Lower leg skin (tissue), 4 donors: ENCODE results near the gene SDHC. TPM values are rescaled to one million over a fixed set of nuclear protein-coding genes. Genes with fewer than 3 reads are reported as not detected.
"Not testable (repeated sequence)": the region's sequence is repeated elsewhere in the genome, so short reads cannot be mapped to it uniquely, and the experiment has no call there.

Experiments
- DNase-seq, 2 donors: peaks; one replicate each; pipeline ENCODE4 v3.0.0-alpha.2; 2019; ENCODE audit warnings: low spot score in 2 of 2
- H3K4me3 ChIP-seq: fragments of 200-600 bp; sonication (generic); 2 replicates; pipeline ENCODE4 v1.5.1; 2017; ENCODE audit warnings: mild to moderate bottlenecking, low read depth; ENCODE audit not compliant: poor library complexity, severe bottlenecking
- POLR2A ChIP-seq, 2 donors: fragments of 450-650 bp; IDR thresholded peaks; one replicate each; pipeline ENCODE4 v1.6.1; 2016 to 2017; ENCODE audit warnings: antibody characterized with exemption in 2 of 2, mild to moderate bottlenecking in 1 of 2, moderate library complexity in 1 of 2
- WGBS, 2 donors: methylation state at CpG; one replicate each; pipeline ENCODE4 v1.1.5; 2018; 5-methylcytosine and 5-hydroxymethylcytosine counted together
- intact Hi-C: fragments of 100-400 bp; cut with DNase I; formaldehyde crosslinking; loops from one replicate; pipeline ENCODE4 v1.15.0; 2023; ENCODE audit warnings: low total_unique reads
- total RNA-seq, 4 donors: library from RNA; depleted of rRNA; stranded (reverse); fragments of >200 nt; gene quantifications; one replicate each; pipeline ENCODE4 v1.1.0, GENCODE V29; 2016
- TF ChIP-seq, protein P1 (sequence below), 3 donors: fragments of 450-650 bp; IDR thresholded peaks; one replicate each; pipeline ENCODE4 v1.5.1; 2016; ENCODE audit warnings: antibody characterized with exemption in 3 of 3, mild to moderate bottlenecking in 3 of 3, moderate library complexity in 2 of 3

The SDHC gene
- total RNA-seq, 4 donors from 2014 or later = 20.6 to 107 (median 52.2) TPM

DNA sequence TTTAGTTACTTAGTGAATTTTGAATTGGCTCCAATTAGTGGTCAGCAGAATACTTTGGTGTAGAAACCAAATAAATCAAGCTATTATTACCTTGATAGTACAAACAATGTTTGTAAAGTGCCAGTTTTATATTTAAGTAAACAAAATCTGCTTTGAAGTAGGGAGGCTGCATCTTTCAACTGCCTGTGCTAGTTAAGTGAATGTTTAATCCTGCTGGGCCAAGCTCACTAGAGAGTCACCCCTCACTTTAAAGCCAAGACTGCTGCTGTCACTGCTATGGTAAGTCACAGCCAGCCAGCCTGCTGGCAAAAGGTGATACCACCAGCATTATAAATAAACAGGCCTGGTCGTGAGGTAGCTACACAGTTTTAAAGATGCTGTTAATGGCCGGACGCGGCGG lies 63.8 kb downstream of the SDHC start:
- no peak for TF ChIP-seq POLR2A (IDR thresholded peaks at IDR 0.05)
- TF ChIP-seq, protein P1, sequence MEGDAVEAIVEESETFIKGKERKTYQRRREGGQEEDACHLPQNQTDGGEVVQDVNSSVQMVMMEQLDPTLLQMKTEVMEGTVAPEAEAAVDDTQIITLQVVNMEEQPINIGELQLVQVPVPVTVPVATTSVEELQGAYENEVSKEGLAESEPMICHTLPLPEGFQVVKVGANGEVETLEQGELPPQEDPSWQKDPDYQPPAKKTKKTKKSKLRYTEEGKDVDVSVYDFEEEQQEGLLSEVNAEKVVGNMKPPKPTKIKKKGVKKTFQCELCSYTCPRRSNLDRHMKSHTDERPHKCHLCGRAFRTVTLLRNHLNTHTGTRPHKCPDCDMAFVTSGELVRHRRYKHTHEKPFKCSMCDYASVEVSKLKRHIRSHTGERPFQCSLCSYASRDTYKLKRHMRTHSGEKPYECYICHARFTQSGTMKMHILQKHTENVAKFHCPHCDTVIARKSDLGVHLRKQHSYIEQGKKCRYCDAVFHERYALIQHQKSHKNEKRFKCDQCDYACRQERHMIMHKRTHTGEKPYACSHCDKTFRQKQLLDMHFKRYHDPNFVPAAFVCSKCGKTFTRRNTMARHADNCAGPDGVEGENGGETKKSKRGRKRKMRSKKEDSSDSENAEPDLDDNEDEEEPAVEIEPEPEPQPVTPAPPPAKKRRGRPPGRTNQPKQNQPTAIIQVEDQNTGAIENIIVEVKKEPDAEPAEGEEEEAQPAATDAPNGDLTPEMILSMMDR (IDR thresholded peaks at IDR 0.05) = no peak
- no peak for DNase-seq
- no peak overlapping the region for H3K4me3 ChIP-seq
- intact Hi-C loops = no loop called here
- 90 to 93% methylated on average over 5 of the region's 5 CpGs for whole genome bisulfite sequencing, 2 donors

DNA sequence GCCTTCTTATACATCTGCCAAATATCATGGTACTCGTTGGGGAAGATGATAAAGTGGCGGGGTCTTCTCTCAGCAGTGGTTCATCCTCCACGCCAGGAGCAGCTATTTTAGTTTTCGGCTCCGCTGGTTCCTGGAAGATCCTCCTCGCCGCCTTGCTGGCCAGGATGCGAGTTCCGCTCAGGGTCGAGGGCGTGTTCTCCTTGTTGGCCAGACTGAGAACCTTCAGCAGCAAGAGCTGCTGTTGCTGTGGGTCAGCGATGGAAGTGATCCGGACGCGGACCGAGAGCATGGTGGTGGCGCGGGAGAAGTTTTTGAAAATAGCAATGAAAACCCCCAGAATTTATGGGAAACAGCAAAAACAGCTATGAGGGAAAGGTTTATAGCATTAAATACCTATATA lies 64.9 kb downstream of the SDHC start:
- intact Hi-C loops = no loop called here
- H3K4me3 ChIP-seq = no peak overlapping the region
- no peak for DNase-seq
- TF ChIP-seq, protein P1 (IDR thresholded peaks at IDR 0.05) = no peak
- no peak for TF ChIP-seq POLR2A (IDR thresholded peaks at IDR 0.05)
- 76 to 80% methylated on average over 18 of the region's 18 CpGs for WGBS, 2 donors

- WGBS, 2 donors = 72 to 79% methylated on average over 6 of the region's 6 CpGs
- TF ChIP-seq POLR2A (IDR thresholded peaks at IDR 0.05) = no peak
- TF ChIP-seq, protein P1 (IDR thresholded peaks at IDR 0.05) = no peak
- no peak overlapping the region for H3K4me3 ChIP-seq
- DNase-seq = no peak
- intact Hi-C loops = loop anchor here (10.0 kb wide), 1 partner anchor 157 kb away; the partner anchor contains the start of genes APOA2 and TOMM40L
These were observed 67.5 kb downstream of the SDHC start for GRCh38 chr1:161381707-161382106.

- intact Hi-C loops = loop anchor here (10.0 kb wide), 1 partner anchor 158 kb away; the partner anchor contains the start of genes APOA2 and TOMM40L
- TF ChIP-seq POLR2A (IDR thresholded peaks at IDR 0.05) = no peak
- TF ChIP-seq, protein P1 (IDR thresholded peaks at IDR 0.05) = peak in 1 of 3 donors; percentile 25
- whole genome bisulfite sequencing, 2 donors = 13 to 16% methylated on average over 4 of the region's 4 CpGs
- no peak overlapping the region for H3K4me3 ChIP-seq
- DNase-seq = no peak
These were observed 68.2 kb downstream of the SDHC start for GRCh38 chr1:161382214-161383019.

GRCh38 chr1:161388639-161389038 lies 74.5 kb downstream of the SDHC start:
- H3K4me3 ChIP-seq = no peak overlapping the region
- 91 to 92% methylated on average over 3 of the region's 3 CpGs for WGBS, 2 donors
- intact Hi-C loops = loop anchor here (10.0 kb wide), 1 partner anchor 164 kb away; the partner anchor contains the start of genes APOA2 and TOMM40L
- TF ChIP-seq, protein P1 (IDR thresholded peaks at IDR 0.05) = no peak
- TF ChIP-seq POLR2A (IDR thresholded peaks at IDR 0.05) = no peak
- no peak for DNase-seq

DNA sequence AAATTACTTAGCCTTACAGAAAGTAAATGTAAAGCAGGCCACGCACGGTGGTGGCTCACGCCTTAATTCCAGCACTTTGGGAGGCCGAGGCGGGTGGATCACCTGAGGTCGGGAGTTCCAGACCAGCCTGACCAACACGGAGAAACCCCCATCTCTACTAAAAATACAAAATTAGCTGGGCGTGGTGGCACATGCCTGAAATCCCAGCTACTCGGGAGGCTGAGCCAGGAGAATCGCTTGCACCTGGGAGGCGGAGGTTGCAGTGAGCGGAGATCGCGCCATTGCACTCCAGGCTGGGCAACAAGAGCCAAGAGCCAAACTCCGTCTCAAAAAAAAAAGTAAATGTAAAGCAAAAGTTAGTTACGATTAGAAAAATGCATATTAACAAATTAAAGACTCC lies 75.0 kb downstream of the SDHC start:
- DNase-seq, H3K4me3 ChIP-seq: not testable (repeated sequence)
- 50 to 52% methylated on average over 16 of the region's 16 CpGs for WGBS, 2 donors
- intact Hi-C loops = loop anchor here (10.0 kb wide), 1 partner anchor 164 kb away; the partner anchor contains the start of genes APOA2 and TOMM40L
